Astrocyte (in vitro differentiated cells and primary cell): ENCODE data around the gene MICALL2. TPM values are rescaled to one million over a fixed set of nuclear protein-coding genes. Genes with fewer than 3 reads are reported as not detected.

Experiments used
- DNase-seq: peaks from one replicate; pipeline ENCODE4 v3.0.0-alpha.2; 2010; ENCODE audit warnings: low read depth
- FAIRE-seq: peaks from 2 replicates; lab custom pipeline; 2011; peaks lifted over from hg19 to GRCh38; lab: Jason Lieb, UNC
- H2AFZ ChIP-seq: 2 replicates; pipeline ENCODE4 v1.6.0; 2012; ENCODE audit warnings: low read depth, low read length, inconsistent platforms
- H3K27ac ChIP-seq: 2 replicates; pipeline ENCODE4 v1.5.1; 2011; ENCODE audit warnings: low read depth, low read length, inconsistent platforms
- H3K27me3 ChIP-seq: 2 replicates; pipeline ENCODE4 v1.6.0; 2011; ENCODE audit warnings: low read length, inconsistent platforms; ENCODE audit not compliant: insufficient read depth
- H3K36me3 ChIP-seq: 2 replicates; pipeline ENCODE4 v1.5.1; 2011; ENCODE audit warnings: low read length, inconsistent platforms; ENCODE audit not compliant: insufficient read depth
- H3K4me1 ChIP-seq: 2 replicates; pipeline ENCODE4 v1.5.1; 2011; ENCODE audit warnings: low read length, inconsistent platforms; ENCODE audit not compliant: insufficient read depth
- H3K4me2 ChIP-seq: 2 replicates; pipeline ENCODE4 v1.6.0; 2012; ENCODE audit warnings: low read length, inconsistent platforms
- H3K4me3 ChIP-seq: 2 replicates; pipeline ENCODE4 v1.5.1; 2011; ENCODE audit warnings: low read depth, mild to moderate bottlenecking, low read length, inconsistent platforms; ENCODE audit not compliant: insufficient read depth
- H3K79me2 ChIP-seq: 2 replicates; pipeline ENCODE4 v1.6.0; 2012; ENCODE audit warnings: mild to moderate bottlenecking, low read length, inconsistent platforms; ENCODE audit not compliant: insufficient read depth
- H3K9ac ChIP-seq: 2 replicates; pipeline ENCODE4 v1.6.0; 2012; ENCODE audit warnings: mild to moderate bottlenecking, low read length, inconsistent platforms
- H3K9me3 ChIP-seq: 2 replicates; pipeline ENCODE4 v1.5.1; 2012; ENCODE audit warnings: low read depth, mild to moderate bottlenecking, low read length, inconsistent platforms; ENCODE audit not compliant: insufficient read depth
- H4K20me1 ChIP-seq: 2 replicates; pipeline ENCODE4 v1.6.0; 2012; ENCODE audit warnings: low read length, inconsistent platforms; ENCODE audit not compliant: insufficient read depth
- H3K27ac Mint-ChIP-seq: one replicate; pipeline ENCODE4 v1.8.0; 2021; ENCODE audit warnings: mild to moderate bottlenecking, mixed read lengths; ENCODE audit not compliant: unreplicated experiment
- H3K27me3 Mint-ChIP-seq: one replicate; pipeline ENCODE4 v1.8.0; 2021; ENCODE audit warnings: low read depth, mixed read lengths; ENCODE audit not compliant: unreplicated experiment
- H3K36me3 Mint-ChIP-seq: one replicate; pipeline ENCODE4 v1.8.0; 2021; ENCODE audit warnings: low read depth, mixed read lengths; ENCODE audit not compliant: unreplicated experiment
- H3K4me1 Mint-ChIP-seq: one replicate; pipeline ENCODE4 v1.8.0; 2021; ENCODE audit warnings: low read depth, mixed read lengths; ENCODE audit not compliant: unreplicated experiment
- H3K4me3 Mint-ChIP-seq: one replicate; pipeline ENCODE4 v1.8.0; 2021; ENCODE audit warnings: mild to moderate bottlenecking, moderate library complexity, mixed read lengths; ENCODE audit not compliant: unreplicated experiment
- H3K9me3 Mint-ChIP-seq: one replicate; pipeline ENCODE4 v1.8.0; 2021; ENCODE audit warnings: mild to moderate bottlenecking, mixed read lengths; ENCODE audit not compliant: unreplicated experiment
- CTCF ChIP-seq: IDR thresholded peaks from 2 replicates; pipeline ENCODE4 v1.5.1; 2011; ENCODE audit warnings: low read depth, mild to moderate bottlenecking, inconsistent platforms, low read length, moderate library complexity; ENCODE audit not compliant: insufficient read depth
- EZH2 ChIP-seq: IDR thresholded peaks from 2 replicates; pipeline ENCODE4 v1.6.1; 2012; ENCODE audit warnings: mild to moderate bottlenecking, low read length, inconsistent platforms; ENCODE audit not compliant: insufficient read depth
- total RNA-seq: library from RNA; stranded (reverse); gene quantifications from 2 replicates; pipeline ENCODE4 v1.2.1, GENCODE V29; 2021

Gene MICALL2
- total RNA-seq, 1 donor from 2014 or later, result 43.4 TPM

DNA sequence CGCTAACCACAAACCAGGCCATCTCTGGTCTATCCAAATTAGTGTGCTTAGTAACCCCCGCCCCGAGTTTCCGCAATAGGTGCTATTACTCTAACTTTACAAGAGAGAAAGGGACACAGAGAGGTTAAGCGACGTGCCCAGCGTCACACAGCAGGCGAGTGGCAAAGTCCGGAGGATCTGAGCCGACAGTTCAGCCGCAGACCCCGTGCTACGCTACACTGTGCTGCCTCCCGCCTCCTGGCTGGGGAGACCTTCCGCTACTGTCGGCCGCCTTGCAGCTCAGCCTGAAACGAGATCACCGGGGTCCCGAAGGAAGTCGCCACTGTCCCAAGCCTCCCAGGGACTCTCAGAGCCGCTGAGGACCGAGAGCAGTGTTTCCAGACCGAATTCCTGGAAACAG is 44.1 kb upstream of the MICALL2 start:
- peaks cover 2% of the 10 kb centered on the region for H3K4me1 Mint-ChIP-seq
- Histone ChIP-seq H3K27me3 (no peaks in the 10 kb centered on the region), H3K4me3 (peak overlapping the region; percentile 84), H3K79me2 (peaks cover 37% of the 10 kb centered on the region), H3K4me1 (peaks cover 8% of the 10 kb centered on the region), H2AFZ (no peak overlapping the region), H3K27ac (peak overlapping the region; percentile 65), H4K20me1 (peaks cover 37% of the 10 kb centered on the region), H3K9me3 (no peaks in the 10 kb centered on the region), H3K4me2 (peak overlapping the region; percentile 99), H3K36me3 (peaks cover 5% of the 10 kb centered on the region), H3K9ac (peak overlapping the region; percentile 89)
- no peaks in the 10 kb centered on the region for H3K9me3 Mint-ChIP-seq
- peak overlapping the region; percentile 94 for H3K4me3 Mint-ChIP-seq
- H3K27me3 Mint-ChIP-seq, result no peaks in the 10 kb centered on the region
- TF ChIP-seq CTCF, result no peak
- no peak for TF ChIP-seq EZH2
- H3K36me3 Mint-ChIP-seq, result peaks cover 4% of the 10 kb centered on the region
- no peak for FAIRE-seq
- H3K27ac Mint-ChIP-seq, result peak overlapping the region; percentile 90
- DNase-seq, result no peak

DNA sequence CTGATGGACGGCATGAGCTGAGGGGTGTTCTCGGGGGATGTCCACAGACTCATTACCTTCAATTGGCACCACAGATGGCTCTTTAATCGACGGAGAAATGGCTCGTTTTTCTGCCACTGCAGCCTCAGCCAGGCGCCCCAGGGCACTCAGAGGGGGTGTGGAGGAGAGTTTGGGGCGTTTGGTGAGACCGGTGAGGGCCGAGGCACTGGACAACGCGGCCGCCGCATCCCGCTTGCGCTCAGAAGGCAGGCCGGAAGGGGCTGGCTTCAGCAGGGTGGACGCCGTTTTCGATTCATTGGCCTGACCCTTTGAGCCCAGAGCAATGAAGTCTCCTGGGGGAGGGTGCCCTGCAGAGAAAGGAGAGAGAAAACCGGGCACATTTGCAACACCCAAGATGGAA is 43.6 kb upstream of the MICALL2 start:
- Mint-ChIP-seq H3K27ac (peak overlapping the region; percentile 90), H3K9me3 (no peaks in the 10 kb centered on the region), H3K4me1 (peaks cover 2% of the 10 kb centered on the region), H3K4me3 (peak overlapping the region; percentile 94), H3K36me3 (peaks cover 4% of the 10 kb centered on the region), H3K27me3 (no peaks in the 10 kb centered on the region)
- Histone ChIP-seq H3K4me2 (peak overlapping the region; percentile 99), H3K9ac (peak overlapping the region; percentile 89), H3K27ac (no peak overlapping the region), H3K27me3 (no peaks in the 10 kb centered on the region), H2AFZ (no peak overlapping the region), H4K20me1 (peaks cover 37% of the 10 kb centered on the region), H3K4me1 (peaks cover 8% of the 10 kb centered on the region), H3K9me3 (no peaks in the 10 kb centered on the region), H3K36me3 (peaks cover 5% of the 10 kb centered on the region), H3K4me3 (peak overlapping the region; percentile 84), H3K79me2 (peaks cover 37% of the 10 kb centered on the region)
- no peak for FAIRE-seq
- no peak for DNase-seq
- TF ChIP-seq EZH2 (no peak), CTCF (no peak)

DNA sequence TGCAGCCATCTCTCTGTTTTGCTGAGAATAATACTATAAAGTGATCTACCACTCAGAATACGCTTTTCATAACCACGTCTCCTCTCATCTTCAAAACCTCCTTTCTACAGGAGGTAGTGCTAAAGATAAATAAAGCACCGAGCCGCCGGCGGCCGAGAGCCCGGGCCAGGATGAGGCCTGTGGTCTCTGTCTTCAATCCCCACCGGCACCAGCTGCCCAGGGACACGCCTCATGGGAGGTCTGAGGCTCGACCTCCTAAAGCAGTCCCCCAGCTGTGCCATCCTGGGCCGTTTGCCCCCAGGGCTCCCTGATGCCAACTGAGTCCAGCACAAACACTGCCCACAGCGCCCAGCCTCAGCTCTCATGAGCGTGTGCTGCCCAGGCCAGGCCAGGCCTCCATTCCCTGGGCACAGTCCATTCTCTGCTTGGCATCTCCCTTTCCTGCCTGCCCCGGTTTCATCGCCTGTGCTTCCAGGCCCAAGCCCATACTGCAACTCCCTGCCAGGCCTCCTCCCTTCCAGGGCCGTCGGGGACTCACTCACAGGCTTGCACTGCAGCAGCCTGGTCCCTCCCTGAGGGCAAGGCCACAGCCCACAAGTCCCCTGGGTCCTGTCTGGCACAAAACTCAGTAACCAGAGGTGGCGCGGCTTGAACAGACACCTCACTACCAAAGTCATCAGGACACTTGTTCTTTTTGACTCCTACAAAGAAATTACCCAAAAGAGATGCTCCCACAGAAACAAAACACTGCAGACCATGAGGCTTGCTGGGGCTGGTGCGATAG is 42.4 kb upstream of the MICALL2 start:
- Histone ChIP-seq H3K27me3 (no peaks in the 10 kb centered on the region), H3K9ac (no peak overlapping the region), H3K27ac (no peak overlapping the region), H4K20me1 (peaks cover 37% of the 10 kb centered on the region), H3K4me2 (no peak overlapping the region), H3K79me2 (peaks cover 37% of the 10 kb centered on the region), H2AFZ (no peak overlapping the region), H3K9me3 (no peaks in the 10 kb centered on the region), H3K4me1 (peaks cover 8% of the 10 kb centered on the region), H3K36me3 (peaks cover 5% of the 10 kb centered on the region), H3K4me3 (no peak overlapping the region)
- no peaks in the 10 kb centered on the region for H3K27me3 Mint-ChIP-seq
- peak overlapping the region; percentile 41 for H3K27ac Mint-ChIP-seq
- DNase-seq (no peak), FAIRE-seq (no peak)
- H3K9me3 Mint-ChIP-seq, result no peaks in the 10 kb centered on the region
- peak overlapping the region; percentile 94 for H3K4me3 Mint-ChIP-seq
- peaks cover 4% of the 10 kb centered on the region for H3K36me3 Mint-ChIP-seq
- peaks cover 2% of the 10 kb centered on the region for H3K4me1 Mint-ChIP-seq
- TF ChIP-seq EZH2, result no peak
- no peak for TF ChIP-seq CTCF
